Naive B cell (primary cell): ENCODE results near the gene E2F7. TPM values are rescaled to one million over a fixed set of nuclear protein-coding genes. Genes with fewer than 3 reads are reported as not detected.

ENCODE experiments used
- ATAC-seq, 2 donors: fragments of 150-1000 bp; cut with Tn5 transposase; 2 replicates each; pipeline ENCODE4 v1.10.0; 2021; ENCODE audit warnings: low read depth in 2 of 2, mild to moderate bottlenecking in 2 of 2, moderate library complexity in 2 of 2
- DNase-seq: peaks from one replicate; pipeline ENCODE4 v3.0.0; 2022
- H3K27ac Mint-ChIP-seq, 6 donors: one replicate each; pipeline ENCODE4 v1.8.0; 2020 to 2022; ENCODE audit warnings: mild to moderate bottlenecking in 6 of 6, mixed read lengths in 6 of 6, moderate library complexity in 5 of 6, inconsistent platforms in 2 of 6
- H3K27me3 Mint-ChIP-seq, 3 donors: one replicate each; pipeline ENCODE4 v1.8.0; 2021 to 2022; ENCODE audit warnings: mixed read lengths in 3 of 3, mild to moderate bottlenecking in 1 of 3
- H3K36me3 Mint-ChIP-seq, 2 donors: one replicate each; pipeline ENCODE4 v1.8.0; 2020 to 2022; ENCODE audit warnings: mixed read lengths in 2 of 2, inconsistent platforms in 1 of 2, mild to moderate bottlenecking in 1 of 2
- H3K4me1 Mint-ChIP-seq, 3 donors: one replicate each; pipeline ENCODE4 v1.8.0; 2020 to 2022; ENCODE audit warnings: mixed read lengths in 3 of 3, inconsistent platforms in 1 of 3, mild to moderate bottlenecking in 1 of 3, moderate library complexity in 1 of 3
- H3K4me3 Mint-ChIP-seq, 8 donors: one replicate each; pipeline ENCODE4 v1.8.0; 2020 to 2022; ENCODE audit warnings: mild to moderate bottlenecking in 8 of 8, mixed read lengths in 8 of 8, moderate library complexity in 8 of 8, inconsistent platforms in 2 of 8
- H3K9me3 Mint-ChIP-seq, 7 donors: one replicate each; pipeline ENCODE4 v1.8.0; 2020 to 2022; ENCODE audit warnings: mixed read lengths in 7 of 7, mild to moderate bottlenecking in 5 of 7, inconsistent platforms in 2 of 7, moderate library complexity in 1 of 7
- polyA plus RNA-seq, 6 donors: library from polyadenylated mRNA; unstranded; fragments of 300-500 nt; fragmentation: Illumina TruSeq; gene quantifications; one replicate each; pipeline ENCODE4 v1.2.3, GENCODE V29; 2021; ENCODE audit warnings: low read depth in 6 of 6

Gene E2F7
- polyA plus RNA-seq, 6 donors from 2014 or later: not detected

GRCh38 chr12:76998386-76998785 lies 67.0 kb downstream of the E2F7 start:
- H3K27me3 Mint-ChIP-seq: peaks cover 5 to 8% (median 6%) of the 10 kb centered on the region in 3 donors
- no peaks in the 10 kb centered on the region for H3K4me1 Mint-ChIP-seq
- H3K27ac Mint-ChIP-seq: no peak overlapping the region
- H3K9me3 Mint-ChIP-seq: peaks cover 0 to 5% (median 0%) of the 10 kb centered on the region in 7 donors
- H3K36me3 Mint-ChIP-seq: no peaks in the 10 kb centered on the region
- H3K4me3 Mint-ChIP-seq: no peak overlapping the region
- ATAC-seq: no peak
- DNase-seq: no peak

GRCh38 chr12:76997011-76997780 lies 68.2 kb downstream of the E2F7 start:
- DNase-seq (no peak), ATAC-seq (no peak)
- H3K36me3 Mint-ChIP-seq: no peaks in the 10 kb centered on the region
- no peak overlapping the region for H3K4me3 Mint-ChIP-seq
- H3K9me3 Mint-ChIP-seq: peaks cover 0 to 4% (median 0%) of the 10 kb centered on the region in 7 donors
- H3K4me1 Mint-ChIP-seq: no peaks in the 10 kb centered on the region
- H3K27ac Mint-ChIP-seq: no peak overlapping the region
- H3K27me3 Mint-ChIP-seq: peaks cover under 1 to 2% (median 1%) of the 10 kb centered on the region in 3 donors

- ATAC-seq (no peak), DNase-seq (no peak)
- Mint-ChIP-seq H3K36me3 (peaks cover 0 to 4% of the 10 kb centered on the region in 2 donors), H3K27ac (no peak overlapping the region), H3K4me1 (no peaks in the 10 kb centered on the region), H3K9me3 (peaks cover under 1 to 23% (median 6%) of the 10 kb centered on the region in 7 donors), H3K27me3 (peaks cover 0 to 7% (median 0%) of the 10 kb centered on the region in 3 donors), H3K4me3 (no peak overlapping the region)
These were observed 74.7 kb downstream of the E2F7 start for GRCh38 chr12:76990716-76991115.

DNA sequence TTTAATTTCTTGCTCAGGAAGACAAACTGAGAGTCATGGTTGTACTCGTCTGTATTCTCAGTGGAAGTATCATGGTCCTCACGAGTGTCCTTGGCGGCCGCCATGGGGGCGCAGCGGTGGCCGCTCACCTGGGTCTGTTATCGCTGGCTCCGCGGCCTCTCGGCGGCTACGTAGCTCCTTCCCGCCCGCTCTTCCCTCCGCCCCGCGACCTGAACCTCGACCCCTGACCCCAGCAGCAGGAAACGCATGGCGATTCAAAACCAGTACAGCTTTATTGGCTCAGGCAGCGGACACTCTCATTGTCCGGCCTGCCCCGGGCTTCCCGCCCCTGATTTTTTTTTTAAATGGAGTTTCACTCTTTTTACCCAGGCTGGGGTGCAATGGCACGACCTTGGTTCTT lies 80.8 kb downstream of the E2F7 start:
- H3K9me3 Mint-ChIP-seq: peaks cover 10 to 33% (median 27%) of the 10 kb centered on the region in 7 donors
- ATAC-seq (no peak), DNase-seq (no peak)
- no peak overlapping the region for H3K27ac Mint-ChIP-seq
- H3K4me3 Mint-ChIP-seq: no peak overlapping the region
- no peaks in the 10 kb centered on the region for H3K4me1 Mint-ChIP-seq
- H3K27me3 Mint-ChIP-seq: peaks cover 0 to 5% (median 0%) of the 10 kb centered on the region in 3 donors
- peaks cover 7 to 18% of the 10 kb centered on the region in 2 donors for H3K36me3 Mint-ChIP-seq

DNA sequence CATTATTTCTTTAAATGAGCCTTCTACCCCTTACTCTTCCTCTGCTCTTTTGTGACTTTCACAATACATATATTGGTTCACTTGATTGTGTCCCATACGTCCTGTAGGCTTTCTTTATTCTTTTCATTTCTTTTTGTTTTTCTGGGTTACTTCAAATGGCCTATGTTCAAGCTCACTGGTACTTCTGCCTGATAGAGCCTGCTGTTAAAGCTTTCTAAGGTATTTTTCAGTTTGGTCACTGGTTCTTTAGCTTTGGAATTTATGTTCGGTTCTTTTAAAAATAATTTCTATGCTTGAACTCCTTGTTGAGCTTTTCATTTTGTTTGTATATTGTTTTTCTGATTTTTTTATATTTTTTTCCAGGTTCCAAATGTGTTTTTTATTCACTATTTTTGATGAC lies 81.9 kb downstream of the E2F7 start:
- Mint-ChIP-seq H3K27ac (no peak overlapping the region), H3K4me3 (no peak overlapping the region), H3K36me3 (peaks cover 6 to 18% of the 10 kb centered on the region in 2 donors), H3K4me1 (no peaks in the 10 kb centered on the region), H3K27me3 (peaks cover 0 to 5% (median 0%) of the 10 kb centered on the region in 3 donors), H3K9me3 (peaks cover 10 to 32% (median 27%) of the 10 kb centered on the region in 7 donors)
- DNase-seq: no peak
- ATAC-seq: no peak

DNA sequence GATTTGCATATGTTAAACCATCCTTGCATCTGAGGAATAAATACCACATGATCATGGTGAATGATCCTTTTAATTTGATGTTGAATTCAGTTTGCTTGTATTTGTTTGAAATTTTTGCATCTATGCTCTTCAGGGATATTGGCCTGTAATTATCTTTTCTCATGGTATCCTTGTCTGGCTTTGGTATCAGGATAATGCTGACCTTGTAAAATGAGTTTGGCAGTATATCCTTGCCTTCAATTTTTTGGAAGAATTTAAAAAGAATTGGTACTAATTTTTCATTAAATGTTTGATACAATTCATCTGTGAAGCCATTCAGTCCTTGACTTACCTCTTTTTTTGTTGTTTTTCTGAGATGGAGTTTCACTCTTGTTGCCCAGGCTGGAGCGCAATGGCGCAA lies 85.2 kb downstream of the E2F7 start:
- H3K4me3 Mint-ChIP-seq: no peak overlapping the region
- H3K4me1 Mint-ChIP-seq: no peaks in the 10 kb centered on the region
- no peak for ATAC-seq
- H3K27me3 Mint-ChIP-seq: peaks cover 0 to 1% (median 0%) of the 10 kb centered on the region in 3 donors
- peaks cover 8 to 30% (median 26%) of the 10 kb centered on the region in 7 donors for H3K9me3 Mint-ChIP-seq
- H3K36me3 Mint-ChIP-seq: peaks cover 6 to 18% of the 10 kb centered on the region in 2 donors
- no peak for DNase-seq
- no peak overlapping the region for H3K27ac Mint-ChIP-seq

DNA sequence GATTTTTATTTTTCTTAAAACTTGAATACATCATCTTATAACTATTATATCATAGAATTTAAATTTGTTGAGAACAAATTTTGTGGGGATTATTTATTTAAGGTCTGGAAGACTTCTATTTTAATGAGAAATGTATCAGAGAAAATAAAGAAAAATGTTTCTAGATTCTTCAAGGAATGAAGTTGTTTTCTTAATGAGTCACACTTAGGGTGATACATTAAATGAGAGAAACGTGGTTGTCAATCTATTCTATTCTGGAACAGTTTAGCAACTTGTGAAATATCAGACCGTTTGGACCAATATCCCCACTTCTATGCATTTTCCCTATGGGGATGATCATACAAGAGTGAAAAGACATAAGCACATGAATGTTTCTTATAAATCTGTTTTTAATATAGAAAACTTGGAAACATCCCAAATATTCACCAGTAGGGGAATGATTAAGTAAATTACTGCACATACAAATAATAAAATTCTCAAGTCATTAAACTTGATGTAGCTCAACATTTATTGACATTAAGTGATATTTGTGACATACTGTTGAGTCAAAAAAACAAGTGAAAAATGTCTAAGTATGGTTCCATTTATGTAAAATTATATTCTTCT lies 88.5 kb downstream of the E2F7 start:
- Mint-ChIP-seq H3K4me3 (no peak overlapping the region), H3K4me1 (no peaks in the 10 kb centered on the region), H3K9me3 (peaks cover 0 to 13% (median 2%) of the 10 kb centered on the region in 7 donors), H3K36me3 (no peaks in the 10 kb centered on the region), H3K27ac (no peak overlapping the region), H3K27me3 (peaks cover 0 to 10% (median 0%) of the 10 kb centered on the region in 3 donors)
- no peak for ATAC-seq
- DNase-seq: no peak

Other genes starting within 250 kb of the E2F7 start
- 1 to 10 TPM in 5 of 6 donors, under 1 TPM in 1; 0.70 to 2.5 (median 1.2) TPM for gene CSRP2, start 186.6 kb downstream of the E2F7 start, polyA plus RNA-seq